GM19452 (cell line): ENCODE measurements around the gene CCDC12.

ENCODE experiments used
- ATAC-seq: cut with Tn5 transposase; IDR thresholded peaks from one replicate; pipeline ENCODE4 v1.9.1; 2021; ENCODE audit not compliant: unreplicated experiment

The CCDC12 gene

DNA sequence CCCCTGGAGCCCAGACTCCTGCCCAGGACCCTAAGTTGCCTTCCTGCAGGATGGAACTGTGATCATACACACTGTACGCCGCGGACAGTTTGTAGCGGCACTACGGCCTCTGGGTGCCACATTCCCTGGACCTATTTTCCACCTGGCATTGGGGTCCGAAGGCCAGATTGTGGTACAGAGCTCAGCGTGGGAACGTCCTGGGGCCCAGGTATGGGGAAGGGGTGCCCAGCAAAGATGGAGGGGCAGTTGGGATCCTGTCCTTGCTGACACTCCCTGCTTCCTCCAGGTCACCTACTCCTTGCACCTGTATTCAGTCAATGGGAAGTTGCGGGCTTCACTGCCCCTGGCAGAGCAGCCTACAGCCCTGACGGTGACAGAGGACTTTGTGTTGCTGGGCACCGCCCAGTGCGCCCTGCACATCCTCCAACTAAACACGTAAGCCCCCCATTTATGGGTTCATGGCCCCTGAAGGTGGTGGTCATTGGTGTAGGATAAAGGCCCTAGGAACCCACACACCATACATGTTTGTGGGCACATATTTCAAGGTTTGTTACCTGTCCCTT is 31.8 kb upstream of the CCDC12 start:
- ATAC-seq, result no peak

DNA sequence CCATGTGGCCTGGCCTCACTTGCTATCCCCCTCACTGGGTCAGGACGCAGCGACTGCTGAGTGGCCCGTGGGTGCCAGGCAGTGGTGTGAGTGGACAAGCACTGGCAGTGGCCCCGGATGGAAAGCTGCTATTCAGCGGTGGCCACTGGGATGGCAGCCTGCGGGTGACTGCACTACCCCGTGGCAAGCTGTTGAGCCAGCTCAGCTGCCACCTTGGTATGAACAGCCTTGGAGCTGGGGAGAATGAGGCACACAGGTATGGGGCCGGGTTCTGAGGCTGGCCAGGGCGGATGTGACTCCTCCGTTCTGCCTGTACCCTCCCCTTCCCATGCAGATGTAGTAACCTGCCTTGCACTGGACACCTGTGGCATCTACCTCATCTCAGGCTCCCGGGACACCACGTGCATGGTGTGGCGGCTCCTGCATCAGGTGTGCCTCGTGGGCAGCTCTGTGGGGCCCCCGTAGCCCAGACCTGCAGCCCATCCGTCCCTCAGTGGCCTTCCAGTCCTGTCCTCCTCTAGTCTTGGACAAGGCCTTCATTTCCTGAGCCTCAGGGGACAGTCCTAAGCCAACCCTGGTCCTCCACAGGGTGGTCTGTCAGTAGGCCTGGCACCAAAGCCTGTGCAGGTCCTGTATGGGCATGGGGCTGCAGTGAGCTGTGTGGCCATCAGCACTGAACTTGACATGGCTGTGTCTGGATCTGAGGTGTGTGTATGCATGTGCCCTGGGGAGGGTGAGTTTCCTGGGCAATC is 31.1 kb upstream of the CCDC12 start:
- no peak for ATAC-seq

DNA sequence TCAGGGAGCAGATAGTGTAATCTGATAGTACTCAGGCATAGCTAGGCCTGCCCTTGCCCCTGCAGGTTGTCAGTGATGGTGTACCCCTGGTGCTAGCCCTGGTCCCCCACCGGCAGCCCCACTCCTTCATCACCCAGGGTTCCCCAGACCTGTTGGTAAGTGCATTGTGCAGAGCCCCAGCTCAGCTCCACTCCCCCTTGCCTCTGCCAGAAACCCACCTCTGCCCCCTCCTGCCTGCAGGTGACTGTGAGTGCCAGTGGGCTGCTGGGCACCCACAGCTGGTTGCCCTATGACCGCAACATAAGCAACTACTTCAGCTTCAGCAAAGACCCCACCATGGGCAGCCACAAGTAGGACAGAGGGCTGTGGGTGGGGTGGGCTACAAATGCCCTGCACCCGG is 30.5 kb upstream of the CCDC12 start:
- ATAC-seq, result no peak

GRCh38 chr3:47006145-47006651 is 29.7 kb upstream of the CCDC12 start:
- ATAC-seq, result no peak

DNA sequence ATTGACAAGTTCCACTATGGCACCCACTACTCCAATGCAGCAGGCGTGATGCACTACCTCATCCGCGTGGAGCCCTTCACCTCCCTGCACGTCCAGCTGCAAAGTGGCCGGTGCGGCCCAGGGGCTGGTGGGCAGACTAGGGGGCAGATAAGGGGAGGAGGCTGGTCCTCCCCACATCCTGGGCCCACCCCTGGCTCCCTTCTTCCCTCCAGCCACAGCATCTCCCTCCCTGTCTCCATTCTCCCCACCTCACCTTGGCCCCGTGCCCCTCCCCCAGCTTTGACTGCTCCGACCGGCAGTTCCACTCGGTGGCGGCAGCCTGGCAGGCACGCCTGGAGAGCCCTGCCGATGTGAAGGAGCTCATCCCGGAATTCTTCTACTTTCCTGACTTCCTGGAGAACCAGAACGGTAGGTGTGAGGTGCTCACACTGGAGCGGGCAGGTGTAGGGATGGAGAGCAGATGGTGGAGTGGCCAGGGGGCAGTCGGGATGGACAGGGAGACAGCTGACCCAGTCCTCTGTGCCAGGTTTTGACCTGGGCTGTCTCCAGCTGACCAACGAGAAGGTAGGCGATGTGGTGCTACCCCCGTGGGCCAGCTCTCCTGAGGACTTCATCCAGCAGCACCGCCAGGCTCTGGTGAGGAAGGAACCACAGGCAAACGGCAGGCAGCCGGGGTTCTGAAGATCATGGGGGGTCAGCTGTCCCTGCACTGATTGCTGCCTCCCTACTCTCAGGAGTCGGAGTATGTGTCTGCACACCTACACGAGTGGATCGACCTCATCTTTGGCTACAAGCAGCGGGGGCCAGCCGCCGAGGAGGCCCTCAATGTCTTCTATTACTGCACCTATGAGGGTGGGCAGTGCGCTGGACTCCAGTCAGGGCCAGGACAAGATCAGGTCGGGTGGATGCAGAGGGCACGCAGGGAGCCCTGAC is 28.9 kb upstream of the CCDC12 start:
- ATAC-seq, result no peak

- ATAC-seq, result no peak
Measured at GRCh38 chr3:47004369-47005211, 28.0 kb upstream of the CCDC12 start.

DNA sequence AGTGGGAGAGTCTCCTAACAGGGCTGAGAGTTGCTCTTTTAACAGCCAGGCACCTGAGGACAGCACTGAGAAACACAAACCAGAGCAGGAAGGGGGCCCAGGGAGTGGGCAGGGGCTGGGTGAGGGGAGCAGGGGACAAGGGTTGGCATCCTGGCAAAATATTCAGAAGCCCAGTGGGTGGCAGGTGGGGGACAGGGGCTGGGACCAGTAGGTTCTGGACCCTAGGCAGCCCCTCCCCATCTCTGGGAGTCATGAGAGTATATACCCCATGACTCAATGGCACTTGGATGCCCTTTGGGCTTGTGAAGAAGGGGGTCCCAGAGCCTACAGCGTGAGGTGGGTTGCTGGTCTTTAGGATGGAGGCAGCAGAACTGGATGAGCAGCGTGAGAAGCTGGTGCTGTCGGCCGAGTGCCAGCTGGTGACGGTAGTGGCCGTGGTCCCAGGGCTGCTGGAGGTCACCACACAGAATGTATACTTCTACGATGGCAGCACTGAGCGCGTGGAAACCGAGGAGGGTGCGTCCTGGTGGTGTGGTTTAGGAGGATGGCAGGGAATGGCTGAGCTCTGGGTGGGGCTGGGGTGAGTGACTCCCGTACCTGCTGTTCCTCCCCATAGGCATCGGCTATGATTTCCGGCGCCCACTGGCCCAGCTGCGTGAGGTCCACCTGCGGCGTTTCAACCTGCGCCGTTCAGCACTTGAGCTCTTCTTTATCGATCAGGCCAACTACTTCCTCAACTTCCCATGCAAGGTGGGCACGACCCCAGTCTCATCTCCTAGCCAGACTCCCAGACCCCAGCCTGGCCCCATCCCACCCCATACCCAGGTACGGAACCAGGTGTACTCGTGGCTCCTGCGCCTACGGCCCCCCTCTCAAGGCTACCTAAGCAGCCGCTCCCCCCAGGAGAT is 27.2 kb upstream of the CCDC12 start:
- no peak for ATAC-seq

- no peak for ATAC-seq
Measured at GRCh38 chr3:47003056-47003410, 26.5 kb upstream of the CCDC12 start.

GRCh38 chr3:47002171-47003055 is 25.9 kb upstream of the CCDC12 start:
- no peak for ATAC-seq

DNA sequence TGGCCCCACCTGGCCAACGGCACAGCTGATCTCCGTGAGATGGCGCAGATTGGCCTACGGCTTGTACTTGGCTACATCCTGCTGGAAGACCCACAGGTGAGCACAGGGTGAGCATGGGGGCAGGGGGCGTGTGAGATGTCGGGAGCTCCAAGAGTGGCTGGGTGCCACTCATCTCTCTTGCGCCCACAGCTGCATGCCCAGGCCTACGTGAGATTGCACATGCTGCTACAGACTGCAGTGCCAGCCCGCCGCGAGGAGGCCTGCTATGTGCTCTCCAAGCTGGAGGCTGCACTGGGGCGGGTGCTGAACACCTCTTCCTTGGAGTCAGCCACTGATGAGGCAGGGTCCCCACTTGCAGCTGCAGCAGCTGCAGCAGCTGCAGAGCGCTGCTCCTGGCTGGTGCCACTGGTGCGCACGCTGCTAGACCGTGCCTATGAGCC is 25.2 kb upstream of the CCDC12 start:
- no peak for ATAC-seq

DNA sequence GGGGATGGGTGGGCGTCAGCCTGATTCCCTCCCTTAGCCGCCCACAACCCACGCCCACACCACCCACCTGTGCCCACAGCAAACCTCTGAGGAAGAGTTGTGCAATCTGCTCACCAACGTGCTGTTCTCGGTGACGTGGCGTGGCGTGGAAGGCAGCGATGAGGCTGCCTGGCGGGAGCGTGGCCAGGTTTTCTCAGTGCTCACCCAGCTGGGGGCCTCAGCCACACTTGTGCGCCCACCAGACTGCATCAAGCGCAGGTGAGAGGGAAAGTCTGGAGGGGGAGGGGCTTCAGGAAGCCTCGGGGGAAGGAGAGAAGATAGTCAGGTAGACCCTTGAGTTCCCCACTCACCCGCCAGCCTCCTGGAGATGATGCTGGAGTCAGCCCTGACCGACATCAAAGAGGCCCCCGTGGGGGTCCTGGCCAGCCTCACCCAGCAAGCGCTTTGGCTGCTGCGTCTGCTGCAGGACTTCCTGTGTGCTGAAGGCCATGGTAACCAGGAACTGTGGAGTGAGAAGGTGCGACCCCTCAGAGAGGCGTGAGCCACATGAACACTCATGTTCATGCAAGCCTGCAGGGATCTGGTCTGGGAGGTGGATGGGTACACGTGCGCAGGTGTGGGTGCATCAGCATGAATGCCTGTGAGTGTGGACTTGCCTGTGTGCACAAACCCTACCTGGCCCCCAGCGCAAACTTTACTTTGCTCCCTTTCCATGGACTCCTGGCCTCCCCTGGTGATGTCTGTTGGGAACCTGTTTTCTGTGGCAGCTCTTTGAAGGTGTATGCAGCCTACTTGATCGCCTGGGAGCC is 24.6 kb upstream of the CCDC12 start:
- ATAC-seq, result no peak

DNA sequence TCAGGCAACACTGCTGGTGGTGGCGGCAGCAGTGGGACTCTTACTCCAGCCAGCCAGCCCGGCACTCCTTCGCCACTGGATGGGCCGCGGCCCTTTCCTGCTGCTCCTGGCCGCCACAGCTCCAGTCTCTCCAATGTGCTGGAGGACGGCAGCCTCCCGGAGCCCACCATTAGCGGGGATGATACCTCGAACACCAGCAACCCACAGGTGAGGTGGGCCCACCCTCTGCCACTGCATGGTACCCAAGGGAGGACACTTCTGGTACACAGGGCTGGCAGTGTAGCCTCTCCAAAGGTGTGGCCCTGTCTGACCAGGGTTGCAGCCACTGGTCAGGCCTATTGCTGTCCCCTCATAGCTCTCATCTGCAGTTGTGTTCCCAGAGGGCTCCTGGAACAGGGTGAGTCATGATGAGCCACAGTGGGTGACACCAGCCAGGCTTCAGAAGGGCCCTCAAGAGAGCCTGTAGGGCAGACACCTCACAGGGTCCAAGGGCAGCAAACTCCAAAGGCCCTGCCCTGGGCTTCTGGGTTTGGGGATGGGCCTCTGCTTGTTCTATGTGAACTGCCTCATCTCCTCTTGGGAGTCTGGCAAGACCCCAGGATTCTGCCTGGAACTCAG is 23.8 kb upstream of the CCDC12 start:
- ATAC-seq, result no peak

DNA sequence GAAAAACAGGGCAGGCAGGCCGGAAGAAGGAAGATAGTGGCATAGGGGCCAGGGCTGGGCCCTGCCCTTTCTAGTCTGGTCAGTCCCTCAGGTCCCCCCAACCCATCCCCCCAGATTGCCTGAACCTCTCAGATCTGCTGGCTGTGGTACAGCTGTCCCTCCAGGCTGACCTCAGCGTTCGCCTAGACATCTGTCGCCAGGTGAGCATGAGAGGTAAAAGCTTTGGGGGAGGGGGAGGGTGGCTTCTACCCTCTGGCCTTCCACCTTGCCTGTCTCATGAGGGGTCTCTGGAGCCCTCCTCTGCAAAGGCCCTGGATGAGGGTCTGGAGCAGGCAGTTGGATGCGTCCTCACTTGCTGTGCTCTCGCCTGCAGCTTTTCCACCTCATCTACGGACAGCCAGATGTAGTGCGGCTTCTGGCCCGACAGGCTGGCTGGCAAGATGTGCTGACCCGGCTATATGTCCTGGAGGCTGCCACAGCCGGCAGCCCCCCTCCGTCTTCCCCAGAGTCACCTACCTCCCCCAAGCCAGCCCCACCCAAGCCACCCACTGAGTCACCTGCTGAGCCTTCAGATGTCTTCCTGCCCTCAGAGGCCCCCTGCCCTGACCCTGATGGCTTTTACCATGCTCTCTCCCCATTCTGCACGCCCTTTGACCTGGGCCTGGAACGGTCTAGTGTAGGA is 23.1 kb upstream of the CCDC12 start:
- no peak for ATAC-seq

DNA sequence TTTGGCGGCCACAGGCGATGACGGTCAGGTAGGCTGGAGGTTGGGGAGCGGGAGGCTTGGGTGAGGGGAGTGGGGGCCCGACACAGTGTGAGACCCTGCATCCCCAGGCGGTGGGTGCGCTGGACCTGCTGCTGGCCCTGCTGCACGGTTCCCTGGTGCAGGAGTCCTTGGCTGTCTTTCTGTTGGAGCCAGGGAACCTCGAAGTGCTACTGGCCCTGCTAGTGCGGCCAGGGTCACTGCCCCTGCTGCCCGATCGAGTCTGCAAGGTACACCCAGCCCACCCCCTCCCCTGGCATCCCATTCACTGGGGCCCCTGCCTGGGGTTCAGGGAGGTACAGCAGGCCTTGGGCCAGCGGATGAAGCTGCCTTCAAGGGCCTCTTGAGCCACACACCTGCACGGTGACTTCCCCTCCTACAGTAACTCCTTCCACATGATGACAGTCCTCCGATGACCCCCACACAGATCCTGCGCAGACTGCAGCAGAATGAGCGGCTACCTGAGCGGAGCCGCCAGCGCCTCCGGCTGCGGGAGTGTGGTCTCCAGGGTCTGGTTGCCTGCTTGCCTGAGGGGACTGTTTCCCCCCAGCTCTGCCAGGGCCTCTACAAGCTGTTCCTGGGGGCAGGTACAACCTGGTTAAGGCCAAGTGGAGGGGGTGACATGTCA is 22.4 kb upstream of the CCDC12 start:
- no peak for ATAC-seq

GRCh38 chr3:46998121-46998851 is 21.7 kb upstream of the CCDC12 start:
- ATAC-seq, result no peak
